IPS DF 19.7 (cell line): Measurements from ENCODE around the gene SEMA7A.
"Not testable (repeated sequence)": the region's sequence is repeated elsewhere in the genome, so short reads cannot be mapped to it uniquely, and the experiment has no call there.

Experiments
- DNase-seq: peaks from one replicate; pipeline ENCODE4 v3.0.0-alpha.2; 2013; ENCODE audit warnings: low read depth, low spot score

Gene SEMA7A, protein sequence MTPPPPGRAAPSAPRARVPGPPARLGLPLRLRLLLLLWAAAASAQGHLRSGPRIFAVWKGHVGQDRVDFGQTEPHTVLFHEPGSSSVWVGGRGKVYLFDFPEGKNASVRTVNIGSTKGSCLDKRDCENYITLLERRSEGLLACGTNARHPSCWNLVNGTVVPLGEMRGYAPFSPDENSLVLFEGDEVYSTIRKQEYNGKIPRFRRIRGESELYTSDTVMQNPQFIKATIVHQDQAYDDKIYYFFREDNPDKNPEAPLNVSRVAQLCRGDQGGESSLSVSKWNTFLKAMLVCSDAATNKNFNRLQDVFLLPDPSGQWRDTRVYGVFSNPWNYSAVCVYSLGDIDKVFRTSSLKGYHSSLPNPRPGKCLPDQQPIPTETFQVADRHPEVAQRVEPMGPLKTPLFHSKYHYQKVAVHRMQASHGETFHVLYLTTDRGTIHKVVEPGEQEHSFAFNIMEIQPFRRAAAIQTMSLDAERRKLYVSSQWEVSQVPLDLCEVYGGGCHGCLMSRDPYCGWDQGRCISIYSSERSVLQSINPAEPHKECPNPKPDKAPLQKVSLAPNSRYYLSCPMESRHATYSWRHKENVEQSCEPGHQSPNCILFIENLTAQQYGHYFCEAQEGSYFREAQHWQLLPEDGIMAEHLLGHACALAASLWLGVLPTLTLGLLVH

DNA sequence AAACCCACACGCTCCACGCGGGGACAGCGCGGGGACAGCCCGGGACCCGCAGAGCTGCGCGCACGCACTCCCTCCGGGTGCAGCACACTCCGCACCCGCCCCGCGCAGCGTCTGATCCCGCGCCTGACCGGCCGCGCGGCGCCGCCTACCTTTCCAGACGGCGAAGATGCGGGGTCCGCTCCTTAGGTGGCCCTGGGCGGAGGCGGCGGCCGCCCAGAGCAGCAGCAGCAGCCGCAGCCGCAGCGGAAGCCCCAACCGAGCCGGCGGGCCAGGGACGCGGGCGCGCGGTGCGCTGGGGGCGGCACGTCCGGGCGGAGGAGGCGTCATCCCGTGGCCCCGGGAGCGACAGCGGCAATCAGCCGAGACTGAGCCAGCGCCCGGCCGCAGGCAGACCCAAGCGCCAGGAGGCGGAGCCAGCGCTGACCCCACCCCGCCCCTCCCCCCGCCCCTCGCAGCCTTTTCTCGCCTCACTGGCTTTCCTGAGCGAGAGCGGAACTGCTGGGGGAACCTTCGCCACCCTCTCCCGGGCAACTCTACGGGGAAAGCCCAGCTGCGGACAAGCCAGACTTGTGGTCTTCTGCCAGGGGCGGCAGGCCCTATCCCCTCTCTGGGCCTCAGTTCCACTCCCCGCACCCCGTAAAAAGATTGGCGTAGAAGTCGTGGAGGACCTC, at the start of gene SEMA7A:
Gene SEMA7A, minus strand, starts transcription at position 367 of the 671 bp plus-strand sequence. Its CDS starts 40 bp downstream, at position 327.
- peak; percentile 20 for DNase-seq

DNA sequence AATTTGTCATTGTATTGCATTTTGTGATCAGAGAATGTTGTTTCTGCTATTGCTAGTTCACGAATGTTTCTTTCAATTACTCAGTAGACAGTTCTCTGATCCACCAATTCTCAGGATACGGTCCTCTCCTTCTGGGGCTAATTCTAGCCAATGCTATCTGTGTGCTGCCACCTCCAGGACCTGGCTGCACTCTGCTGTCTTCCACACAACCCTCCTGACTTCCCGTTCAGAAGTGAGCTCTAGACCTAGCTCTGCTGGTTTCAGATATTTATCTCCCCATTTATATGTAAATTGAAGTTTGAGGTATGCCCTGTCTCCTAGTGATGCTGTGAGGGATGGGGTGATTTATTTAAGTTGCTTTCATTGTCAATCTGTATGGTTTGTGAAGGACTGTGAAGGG, 48.9 kb upstream of the SEMA7A start:
- DNase-seq = no peak

DNA sequence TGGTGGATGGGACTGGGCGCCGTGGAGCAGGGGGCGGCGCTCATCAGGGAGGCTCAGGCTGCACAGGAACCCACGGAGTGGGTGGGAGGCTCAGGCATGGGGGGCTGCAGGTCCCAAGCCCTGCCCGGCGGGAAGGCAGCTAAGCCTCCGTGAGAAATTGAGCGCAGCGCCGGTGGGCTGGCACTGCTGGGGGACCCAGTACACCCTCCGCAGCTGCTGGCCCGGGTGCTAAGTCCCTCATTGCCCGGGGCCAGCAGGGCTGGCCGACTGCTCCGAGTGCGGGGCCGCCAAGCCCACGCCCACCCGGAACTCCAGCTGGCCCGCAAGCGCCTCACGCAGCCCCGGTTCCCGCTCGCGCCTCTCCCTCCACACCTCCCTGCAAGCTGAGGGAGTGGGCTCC, 46.6 kb upstream of the SEMA7A start:
- not testable (repeated sequence) for DNase-seq

DNA sequence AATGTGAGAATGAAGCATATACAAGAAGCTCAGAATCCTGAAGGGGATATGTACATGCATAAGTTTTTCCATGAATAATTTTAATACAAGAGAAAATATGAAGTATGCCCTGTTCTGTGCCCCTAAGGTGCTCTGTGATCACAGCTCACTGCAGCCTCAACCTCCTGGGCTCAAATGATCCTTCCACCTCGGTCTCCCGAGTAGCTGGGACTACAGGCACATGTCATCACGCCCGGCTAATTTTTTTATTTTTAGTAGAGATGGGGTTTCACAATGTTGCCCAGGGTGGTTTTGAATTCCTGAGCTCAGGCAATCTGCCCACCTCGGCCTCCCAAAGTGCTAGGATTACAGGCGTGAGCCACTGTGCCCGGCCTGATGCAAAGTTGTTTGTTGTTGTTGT, 37.9 kb upstream of the SEMA7A start:
- not testable (repeated sequence) for DNase-seq

DNA sequence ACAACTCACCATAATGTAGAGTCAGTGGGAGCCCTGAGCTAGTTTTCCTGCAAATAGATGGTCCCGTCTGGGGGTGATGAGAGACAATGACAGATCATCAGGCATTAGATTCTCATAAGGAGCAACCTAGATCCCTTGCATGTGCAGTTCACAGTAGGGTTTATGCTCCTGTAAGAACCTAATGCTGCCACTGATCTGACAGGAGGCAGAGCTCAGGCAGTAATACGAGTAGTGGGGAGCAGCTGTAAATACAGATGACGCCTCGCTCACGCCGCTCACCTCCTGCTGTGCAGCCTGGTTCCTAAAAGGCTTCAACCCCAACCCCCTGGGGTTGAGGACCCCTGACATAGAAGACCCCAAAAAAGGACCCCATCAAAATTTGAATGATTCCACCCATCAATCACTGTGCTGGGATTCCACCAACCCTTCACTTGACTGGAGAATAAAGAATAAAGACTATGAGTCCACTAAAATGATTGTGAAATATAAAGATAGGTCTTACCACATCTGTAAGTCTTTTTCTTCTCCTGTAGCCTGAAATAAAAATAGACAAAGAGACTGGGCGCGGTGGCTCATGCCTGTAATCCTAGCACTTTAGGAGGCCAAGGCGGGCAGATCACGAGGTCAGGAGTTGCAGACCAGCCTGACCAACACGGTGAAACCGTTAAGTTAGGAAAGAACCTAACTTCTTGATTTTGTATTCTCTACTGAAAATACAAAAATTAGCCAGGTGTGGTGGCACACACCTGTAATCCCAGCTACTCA, 37.1 kb upstream of the SEMA7A start:
- no peak for DNase-seq

DNA sequence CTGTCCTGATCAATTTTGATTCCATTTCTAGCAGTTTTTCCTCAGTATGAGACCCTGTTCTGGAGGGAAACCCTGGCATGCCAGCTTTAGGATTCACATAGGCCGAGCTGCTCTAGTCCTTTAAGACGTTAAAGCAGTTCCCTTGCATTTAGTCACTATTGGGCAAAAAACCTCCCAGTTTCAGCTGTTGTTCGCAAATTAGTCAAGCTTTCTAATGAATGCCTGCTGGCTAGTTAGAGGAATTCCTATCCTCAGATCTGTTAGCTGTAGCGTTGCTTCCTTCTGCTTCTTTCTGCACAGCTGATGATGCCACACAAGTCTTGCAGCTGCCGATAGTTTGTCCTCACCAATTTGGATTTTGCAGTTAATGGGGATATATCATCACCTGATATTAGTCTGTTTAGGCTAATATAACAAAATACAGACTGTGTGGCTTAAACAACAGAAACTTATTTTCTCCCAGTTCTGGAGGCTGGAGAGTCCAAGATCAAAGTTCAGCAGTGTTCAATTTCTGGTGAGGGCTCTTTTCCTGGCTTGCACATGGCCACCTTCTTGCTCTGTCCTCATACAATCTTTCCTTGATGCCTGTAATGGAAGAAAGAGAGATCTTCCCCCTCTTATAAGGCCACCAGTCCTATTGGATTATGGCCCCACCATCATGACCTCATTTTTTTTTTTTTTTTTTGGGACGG, 34.7 kb upstream of the SEMA7A start:
- DNase-seq = no peak

DNA sequence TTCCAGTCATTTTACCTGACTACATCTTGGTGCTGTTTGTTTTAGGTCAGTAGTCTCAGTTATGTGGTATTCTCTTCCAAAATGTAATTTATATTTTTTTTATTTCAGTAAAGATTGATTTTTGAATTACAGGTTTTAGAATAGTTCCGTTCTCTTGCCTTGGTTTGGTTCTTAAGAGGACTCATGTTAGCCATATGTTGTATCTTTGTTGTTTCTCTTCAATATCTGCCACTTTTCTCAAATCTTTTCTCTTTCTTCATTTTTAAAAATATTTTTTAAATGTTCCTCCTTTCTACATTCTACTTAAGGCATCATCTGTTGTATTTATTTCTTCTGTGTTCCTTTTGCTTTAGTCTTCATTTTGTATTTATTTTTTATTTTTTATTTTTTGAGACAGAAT, 32.8 kb upstream of the SEMA7A start:
- no peak for DNase-seq

DNA sequence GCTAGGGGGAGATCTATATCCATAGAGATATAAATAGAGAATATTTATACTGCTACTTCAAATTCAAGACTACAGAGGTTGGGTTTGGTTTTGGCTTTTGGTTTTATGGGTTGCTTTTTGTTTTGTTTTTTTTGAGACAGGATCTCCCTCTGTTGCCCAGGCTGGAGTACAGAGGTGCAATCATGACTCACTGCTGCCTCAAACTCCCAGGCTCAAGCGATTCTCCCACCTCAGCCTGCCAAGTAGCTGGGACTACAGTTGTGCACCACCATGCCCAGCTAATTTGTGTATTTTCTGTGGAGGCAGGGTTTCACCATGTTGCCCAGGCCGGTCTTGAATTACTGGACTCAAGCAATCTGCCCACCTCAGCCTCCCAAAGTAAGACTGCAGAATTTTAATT, 31.1 kb upstream of the SEMA7A start:
- DNase-seq = no peak

DNA sequence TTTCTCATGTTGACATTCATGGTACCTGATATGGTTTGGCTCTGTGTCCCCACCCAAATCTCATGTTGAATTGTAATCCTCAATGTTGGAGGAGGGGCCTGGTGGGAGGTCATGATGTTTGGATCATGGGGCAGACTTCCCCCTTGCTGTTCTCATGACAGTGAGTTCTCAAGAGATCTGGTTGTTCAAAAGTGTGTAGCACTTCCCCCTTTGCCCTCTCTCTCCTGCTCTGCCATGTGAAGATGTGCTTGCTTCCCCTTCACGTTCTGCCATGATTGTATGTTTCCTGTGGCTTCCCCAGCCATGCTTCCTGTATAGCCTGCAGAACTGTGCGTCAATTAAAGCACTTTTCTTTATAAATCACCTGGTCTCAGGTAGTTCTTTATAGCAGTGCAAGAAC, 30.5 kb upstream of the SEMA7A start:
- DNase-seq = no peak

DNA sequence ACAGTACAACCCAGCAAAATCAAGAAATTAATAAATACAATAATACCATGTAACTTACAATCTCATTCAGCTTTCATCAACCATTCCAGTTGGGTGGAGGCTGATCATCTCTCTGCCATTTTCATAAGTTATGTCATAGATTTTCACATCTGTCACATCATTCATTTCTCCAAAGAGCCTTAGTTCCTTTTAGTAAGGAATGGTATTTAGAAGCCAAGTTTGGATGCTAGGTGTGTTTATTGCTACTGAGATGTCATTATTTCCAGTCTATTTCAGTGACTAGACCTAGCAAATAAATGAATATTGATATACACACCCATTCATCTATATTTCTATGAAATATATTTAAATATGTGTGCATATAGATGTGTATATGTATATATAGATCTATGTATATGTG, 29.9 kb upstream of the SEMA7A start:
- DNase-seq = no peak

DNA sequence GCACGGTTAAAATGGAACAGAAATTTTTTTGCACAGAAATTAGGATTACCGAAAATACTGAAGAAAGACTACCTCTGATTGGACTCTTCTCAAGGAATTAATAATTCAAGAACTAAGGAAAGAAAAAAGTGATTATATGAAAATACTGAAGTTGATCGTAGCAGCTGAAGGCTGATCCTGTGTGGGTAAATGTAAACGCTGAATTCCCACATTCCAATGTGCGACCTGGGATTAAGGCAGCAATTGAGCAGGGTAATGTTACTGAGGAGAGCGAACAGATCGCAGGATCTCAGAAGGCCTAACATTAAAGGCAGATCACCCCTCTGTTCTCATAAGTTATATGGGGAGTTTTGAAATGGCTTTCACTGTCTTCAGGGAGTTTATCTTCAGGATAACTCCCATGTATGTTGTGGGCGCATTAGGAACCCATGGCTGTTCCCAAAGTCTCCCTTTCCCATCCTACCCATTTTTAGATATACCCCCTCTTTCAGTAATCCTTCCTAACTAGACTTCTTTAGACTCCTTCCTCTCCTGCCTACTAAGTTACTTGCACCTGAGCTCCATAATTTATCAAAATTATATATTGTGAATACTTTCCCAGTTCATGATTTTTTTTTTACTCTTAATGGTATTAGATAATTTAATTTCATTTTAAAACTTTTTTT, 28.2 kb upstream of the SEMA7A start:
- DNase-seq = no peak

DNA sequence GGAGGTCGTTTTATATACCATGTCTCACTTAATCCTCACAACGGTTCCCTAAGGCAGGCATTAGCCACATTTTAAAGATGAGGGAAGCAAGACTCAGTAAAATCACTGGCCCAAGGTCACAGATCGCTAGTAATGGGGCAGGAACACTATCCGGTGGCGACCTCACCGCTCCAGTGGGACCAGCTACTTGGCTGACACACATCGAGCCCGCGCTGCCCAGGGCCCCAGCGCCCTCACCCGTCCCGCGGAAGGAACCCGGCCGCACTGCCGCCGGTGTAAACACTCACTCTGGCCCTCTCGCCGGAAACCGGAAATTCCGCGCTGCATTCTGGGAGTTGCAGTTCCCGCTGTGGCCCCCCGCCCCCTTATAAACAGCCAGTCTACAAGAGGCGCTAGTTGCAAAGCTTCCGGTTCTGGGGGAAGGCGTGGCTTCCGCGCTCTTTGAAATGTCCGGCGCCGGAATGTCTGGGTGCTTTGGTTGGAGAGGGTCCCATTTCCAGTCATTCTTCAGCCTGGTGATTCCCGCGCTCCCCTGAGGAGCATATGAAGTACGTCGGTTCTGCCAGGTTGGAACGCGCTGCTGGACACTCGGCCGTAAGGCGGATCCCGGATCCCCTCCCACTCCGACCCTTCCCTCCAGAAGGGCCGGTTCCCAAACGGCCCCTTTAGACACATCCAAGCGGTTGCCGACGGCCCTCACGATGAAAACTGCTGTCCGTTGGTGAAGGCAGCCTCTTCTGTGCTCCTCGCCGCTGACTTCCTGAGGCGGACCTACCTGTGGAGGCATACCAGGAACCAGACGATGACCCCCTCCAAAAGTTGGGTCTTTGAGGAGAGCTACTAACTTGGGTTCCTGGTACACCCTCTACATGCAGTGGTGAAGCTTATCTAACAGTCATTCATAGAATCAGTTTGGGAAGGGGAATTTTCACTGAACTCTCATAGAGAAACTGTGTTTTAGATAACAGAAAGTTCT, 27.4 kb upstream of the SEMA7A start, which contains the start of gene UBL7:
Gene UBL7, minus strand, starts transcription at position 290 of the 976 bp plus-strand sequence. CDS start 2,293 bp downstream, outside the sequence.
- DNase-seq = peak; percentile 94

DNA sequence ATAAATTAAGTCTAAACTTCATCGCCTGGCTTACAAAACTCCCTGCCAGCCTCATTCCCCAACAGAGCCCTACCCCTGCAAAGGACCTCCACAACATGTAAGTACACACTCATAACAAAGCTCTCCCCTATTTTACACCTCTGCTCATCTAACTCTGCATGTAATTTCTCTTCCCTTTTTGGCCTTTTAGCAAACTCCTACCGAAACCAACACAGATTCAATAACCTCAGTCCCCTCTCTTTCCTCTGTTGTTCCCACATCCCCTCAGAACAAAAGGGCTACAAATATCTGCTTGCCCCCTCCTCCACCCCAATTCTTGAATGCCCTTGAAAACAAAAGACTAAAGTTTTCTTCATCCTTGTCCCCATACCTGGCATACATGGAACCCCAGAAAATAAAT, 26.5 kb upstream of the SEMA7A start:
- DNase-seq = no peak

DNA sequence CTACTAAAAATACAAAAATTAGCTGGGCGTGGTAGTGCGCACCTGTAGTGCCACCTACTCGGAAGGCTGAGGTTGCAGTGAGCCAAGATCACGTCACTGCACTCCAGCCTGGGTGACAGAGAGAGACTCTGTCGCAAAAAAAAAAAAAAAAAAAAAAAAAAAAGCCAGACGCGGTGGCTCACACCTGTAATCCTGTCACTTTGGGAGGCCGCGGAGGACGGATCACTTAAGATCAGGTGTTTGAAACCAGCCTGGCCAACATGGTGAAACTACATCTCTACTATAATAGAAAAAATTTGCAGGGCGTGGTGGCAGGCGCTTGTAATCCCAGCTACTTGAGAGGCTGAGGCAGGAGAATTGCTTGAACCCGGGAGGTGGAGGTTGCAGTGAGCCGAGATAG, 26.0 kb upstream of the SEMA7A start:
- not testable (repeated sequence) for DNase-seq

DNA sequence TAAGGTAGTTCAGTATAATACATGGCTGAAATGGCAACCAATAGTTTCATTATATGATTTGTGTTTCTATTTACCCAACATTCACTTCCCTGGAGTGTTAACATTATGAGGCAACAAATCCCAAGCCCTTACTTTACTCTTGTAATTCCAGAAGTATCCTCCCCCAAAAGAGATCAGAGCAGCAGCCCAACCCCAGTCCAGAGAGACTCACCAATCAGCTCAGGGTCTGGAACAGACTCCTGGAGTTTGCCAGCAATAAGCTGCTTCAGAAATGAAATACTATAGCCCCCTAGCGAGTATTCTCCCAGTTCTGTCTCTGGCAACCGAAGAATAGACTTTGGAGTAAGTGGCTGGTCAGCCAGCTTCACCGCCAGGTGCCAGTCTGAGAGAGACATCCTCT, 24.7 kb upstream of the SEMA7A start:
- no peak for DNase-seq

DNA sequence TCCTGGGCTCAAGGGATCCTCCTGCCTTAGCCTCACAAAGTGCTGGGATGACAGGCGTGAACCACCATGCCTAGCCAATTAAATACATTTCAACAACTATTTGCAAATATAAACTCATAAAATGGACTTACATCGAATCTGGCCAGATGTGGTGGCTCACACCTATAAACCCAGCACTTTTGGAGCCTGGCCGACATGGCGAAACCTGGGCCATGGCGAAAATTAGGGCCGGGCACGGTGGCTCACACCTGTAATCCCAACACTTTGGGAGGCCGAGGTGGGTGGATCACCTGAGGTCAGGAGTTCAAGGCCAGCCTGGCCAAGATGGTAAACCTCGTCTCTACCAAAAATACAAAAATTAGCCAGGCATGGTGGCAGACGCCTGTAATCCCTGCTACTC, 23.3 kb upstream of the SEMA7A start:
- not testable (repeated sequence) for DNase-seq

DNA sequence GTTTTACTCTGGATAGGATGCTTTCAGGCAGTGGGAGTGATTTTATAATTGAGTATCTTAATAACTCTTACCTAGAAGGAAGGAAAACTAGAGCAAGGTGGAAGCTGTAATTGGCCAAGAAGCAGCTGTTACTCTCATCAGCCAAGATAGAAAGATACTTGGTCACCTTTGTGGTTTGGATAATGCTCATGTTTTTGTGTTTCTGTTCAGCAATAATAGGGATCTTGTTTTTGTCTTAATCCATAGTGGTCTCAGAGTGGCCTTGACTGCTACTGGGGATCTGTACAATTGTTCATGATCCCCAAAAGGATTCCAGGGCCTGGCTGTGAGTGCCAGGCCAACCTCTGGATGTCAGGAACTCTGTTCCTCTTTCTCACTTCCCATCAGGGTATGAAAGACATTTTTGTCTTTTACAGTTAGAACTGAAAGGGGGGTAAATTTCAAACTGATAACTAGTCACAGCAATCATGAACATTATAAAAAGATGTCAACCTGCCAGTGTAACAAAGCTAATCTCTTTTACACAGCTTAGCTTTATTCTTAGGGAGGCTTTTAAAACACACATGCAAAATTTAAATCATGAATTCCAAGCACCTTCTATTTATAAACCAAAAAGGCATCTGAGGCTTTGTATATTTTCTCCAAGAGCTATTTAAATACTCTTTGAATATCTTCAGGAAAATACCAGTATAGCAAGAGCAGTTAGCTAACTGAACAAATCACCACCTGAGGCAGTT, 21.2 kb upstream of the SEMA7A start:
- no peak for DNase-seq

DNA sequence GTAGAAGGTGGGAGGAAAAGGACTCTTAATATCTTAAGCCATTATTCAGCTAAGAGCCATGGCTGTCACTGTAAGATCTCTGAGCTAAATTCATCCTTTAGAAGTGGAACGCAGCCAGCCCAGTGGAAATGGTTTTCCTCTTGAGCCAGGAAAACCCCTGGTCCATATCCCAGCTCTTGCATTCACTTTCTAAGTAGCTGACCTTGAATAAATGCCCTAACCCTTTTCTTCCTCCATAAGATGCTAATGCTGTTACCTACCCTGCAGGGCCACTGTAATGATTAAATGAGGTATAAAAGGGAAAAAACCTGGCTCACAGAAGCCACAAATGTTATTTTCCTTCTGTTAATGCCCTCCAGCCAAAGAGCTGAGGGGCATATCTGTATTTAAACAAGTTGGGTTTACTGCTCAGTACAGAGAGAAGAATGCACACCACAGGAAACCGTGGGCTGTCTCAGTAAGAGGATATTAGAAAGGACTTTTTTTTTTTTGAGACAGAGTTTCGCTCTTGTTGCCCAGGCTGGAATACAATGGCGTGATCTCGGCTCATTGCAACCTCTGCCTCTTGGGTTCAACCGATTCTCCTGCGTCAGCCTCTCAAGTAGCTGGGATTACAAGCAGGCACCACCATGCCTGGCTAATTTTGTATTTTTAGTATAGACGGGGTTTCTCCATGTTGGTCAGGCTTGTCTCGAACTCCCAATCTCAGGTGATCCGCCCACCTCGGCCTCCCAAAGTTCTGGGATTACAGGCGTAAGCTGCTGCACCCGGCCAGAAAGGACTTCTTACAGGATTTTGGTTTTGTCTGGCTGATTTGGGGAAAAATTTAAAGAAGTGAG, 20.4 kb upstream of the SEMA7A start:
- no peak for DNase-seq
